HepG2 (cell line): ENCODE measurements around the gene SASH1. TPM values are rescaled to one million over a fixed set of nuclear protein-coding genes. Genes with fewer than 3 reads are reported as not detected.
A peak's percentile ranks its signal among the peaks of the same experiment; 100 is the strongest.

Experiments
- ADNP ChIP-seq: sonication (generic); formaldehyde crosslinking; IDR thresholded peaks from 2 replicates; pipeline ENCODE4 v1.4.0; 2020; ENCODE audit warnings: missing genetic modification reagents
- ARNT2 ChIP-seq: sonication (generic); formaldehyde crosslinking; IDR thresholded peaks from 2 replicates; pipeline ENCODE4 v1.8.0; 2022; ENCODE audit warnings: mild to moderate bottlenecking, low read depth, missing genetic modification reagents, moderate library complexity
- CEBPB ChIP-seq: IDR thresholded peaks from 2 replicates; pipeline ENCODE4 v1.6.1; 2011; ENCODE audit warnings: low read depth, low read length, improper control_type of control experiment, borderline replicate concordance
- EED ChIP-seq: sonication (generic); formaldehyde crosslinking; IDR thresholded peaks from 2 replicates; pipeline ENCODE4 v1.5.0; 2020; ENCODE audit warnings: mild to moderate bottlenecking, missing genetic modification reagents
- FOSL1 ChIP-seq: sonication (generic); formaldehyde crosslinking; IDR thresholded peaks from 2 replicates; pipeline ENCODE4 v1.9.0; 2021; ENCODE audit warnings: missing genetic modification reagents, borderline replicate concordance
- HNF4G ChIP-seq, 2 experiments: sonication (generic) in 1 of 2; formaldehyde crosslinking in 1 of 2; IDR thresholded peaks; 2 replicates each; pipeline versions ENCODE4 v1.4.0 to v1.6.1; 2011 to 2020; ENCODE audit warnings: borderline replicate concordance in 2 of 2, low read depth in 2 of 2, mild to moderate bottlenecking in 2 of 2, low read length in 1 of 2, missing genetic modification reagents in 1 of 2, moderate library complexity in 1 of 2
- HOXA7 ChIP-seq: sonication (generic); formaldehyde crosslinking; IDR thresholded peaks from 2 replicates; pipeline ENCODE4 v1.8.1; 2022; ENCODE audit warnings: mild to moderate bottlenecking, missing genetic modification reagents, moderate library complexity
- KLF15 ChIP-seq: sonication (generic); formaldehyde crosslinking; IDR thresholded peaks from 2 replicates; pipeline ENCODE4 v1.8.1; 2023; ENCODE audit warnings: borderline replicate concordance, mild to moderate bottlenecking, inconsistent platforms, missing genetic modification reagents, mixed read lengths
- SMAD1 ChIP-seq: sonication (generic); formaldehyde crosslinking; IDR thresholded peaks from 2 replicates; pipeline ENCODE4 v1.4.0; 2020; ENCODE audit warnings: missing genetic modification reagents, low read depth, mild to moderate bottlenecking, borderline replicate concordance
- SMC3 ChIP-seq: IDR thresholded peaks from 2 replicates; pipeline ENCODE4 v1.6.1; 2011; ENCODE audit warnings: low read length, improper control_type of control experiment
- TARDBP ChIP-seq: sonication (generic); formaldehyde crosslinking; IDR thresholded peaks from 2 replicates; pipeline ENCODE4 v1.8.0; 2022; ENCODE audit warnings: mild to moderate bottlenecking, missing genetic modification reagents
- ZBTB7B ChIP-seq: sonication (generic); formaldehyde crosslinking; IDR thresholded peaks from 2 replicates; pipeline ENCODE4 v1.4.0; 2020; ENCODE audit warnings: missing genetic modification reagents
- ZNF547 ChIP-seq: sonication (generic); formaldehyde crosslinking; IDR thresholded peaks from 2 replicates; pipeline ENCODE4 v1.5.1; 2020; ENCODE audit warnings: mild to moderate bottlenecking, missing genetic modification reagents
- ZNF709 ChIP-seq: sonication (generic); formaldehyde crosslinking; IDR thresholded peaks from 2 replicates; pipeline ENCODE4 v1.5.0; 2020; ENCODE audit warnings: mild to moderate bottlenecking, missing genetic modification reagents
- ZNF878 ChIP-seq: sonication (generic); formaldehyde crosslinking; IDR thresholded peaks from 2 replicates; pipeline ENCODE4 v1.8.1; 2023; ENCODE audit warnings: mild to moderate bottlenecking, missing genetic modification reagents, moderate library complexity
- polyA plus RNA-seq, 8 experiments: library from polyadenylated mRNA; depleted of rRNA in 3 of 8; stranded (reverse) in 7 of 8; unstranded in 1 of 8; fragments of >200 nt; fragmentation: Illumina TruSeq in 4 of 8; extraction: Trizol in 4 of 8; gene quantifications; 2 replicates each; pipeline versions ENCODE4 v1.2.1 to v1.2.3, GENCODE V29; 2011 to 2016; ENCODE audit warnings: low read depth in 4 of 8, missing spikeins in 1 of 8, mixed read lengths in 1 of 8; ENCODE audit not compliant: insufficient read depth in 1 of 8
- total RNA-seq, 5 experiments: library from RNA; depleted of rRNA; stranded (reverse); fragments of >200 nt; fragmentation: Illumina TruSeq; extraction: Trizol; gene quantifications; 2 replicates each; pipeline ENCODE4 v1.2.3, GENCODE V29; 2016; ENCODE audit warnings: low read depth in 1 of 5
- TF ChIP-seq, protein P1 (sequence below): fragments of 450-650 bp; IDR thresholded peaks from 2 replicates; pipeline ENCODE4 v1.6.1; 2016
- TF ChIP-seq, protein P2 (sequence below): sonication (generic); formaldehyde crosslinking; IDR thresholded peaks from 2 replicates; pipeline ENCODE4 v1.4.0; 2020; ENCODE audit warnings: missing genetic modification reagents, low read depth, mild to moderate bottlenecking, borderline replicate concordance
- TF ChIP-seq, protein P3 (sequence below): sonication (generic); formaldehyde crosslinking; IDR thresholded peaks from 2 replicates; pipeline ENCODE4 v1.9.0; 2022; ENCODE audit warnings: missing genetic modification reagents, mild to moderate bottlenecking, borderline replicate concordance
- TF ChIP-seq, protein P4 (sequence below): sonication (generic); formaldehyde crosslinking; IDR thresholded peaks from 2 replicates; pipeline ENCODE4 v1.4.0; 2020; ENCODE audit warnings: mild to moderate bottlenecking, missing genetic modification reagents
- TF ChIP-seq, protein P5 (sequence below): sonication (generic); formaldehyde crosslinking; IDR thresholded peaks from 2 replicates; pipeline ENCODE4 v1.5.0; 2020; ENCODE audit warnings: mild to moderate bottlenecking, missing genetic modification reagents, borderline replicate concordance

Gene SASH1
- total and polyA plus RNA-seq, 2 of the 13 experiments (the other 11 are each of a cell fraction or from before 2014, with no cell fraction given), result 7.5 to 8.2 TPM

DNA sequence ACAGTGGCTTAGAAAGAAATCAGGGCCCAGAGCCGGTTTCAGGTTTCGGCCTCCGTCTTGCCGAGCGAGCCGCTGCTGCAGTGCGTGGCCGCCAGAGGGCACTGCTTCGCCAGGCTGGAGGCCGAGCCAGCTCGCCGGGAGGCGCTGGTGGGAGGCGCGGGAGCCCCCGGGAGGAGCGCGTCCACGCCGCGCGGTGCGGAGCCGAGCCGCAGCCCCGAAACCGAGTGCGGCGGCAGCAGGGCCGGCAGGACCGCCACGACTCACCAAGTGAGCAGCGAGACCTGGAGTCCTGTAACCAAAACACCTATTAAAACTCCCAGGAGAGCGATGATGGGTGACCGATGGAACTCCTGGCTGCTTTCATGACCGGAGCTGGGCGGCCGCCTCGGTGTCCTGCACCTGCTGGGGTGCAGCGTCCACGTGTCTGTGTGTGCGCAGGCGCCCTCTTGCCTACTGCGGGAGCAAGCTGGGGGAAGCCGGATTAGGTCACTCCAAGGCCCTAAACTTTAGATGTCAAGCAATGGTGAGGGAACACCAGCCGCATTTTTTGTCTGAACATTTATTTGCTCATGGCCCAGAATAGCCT lies 217.3 kb downstream of the SASH1 start (continued):
- TF ChIP-seq SMAD1, result 0 out of 2 replicates have a peak, but pooled peaks have one; percentile 26
- TF ChIP-seq CEBPB, result no peak
- TF ChIP-seq, protein P1, sequence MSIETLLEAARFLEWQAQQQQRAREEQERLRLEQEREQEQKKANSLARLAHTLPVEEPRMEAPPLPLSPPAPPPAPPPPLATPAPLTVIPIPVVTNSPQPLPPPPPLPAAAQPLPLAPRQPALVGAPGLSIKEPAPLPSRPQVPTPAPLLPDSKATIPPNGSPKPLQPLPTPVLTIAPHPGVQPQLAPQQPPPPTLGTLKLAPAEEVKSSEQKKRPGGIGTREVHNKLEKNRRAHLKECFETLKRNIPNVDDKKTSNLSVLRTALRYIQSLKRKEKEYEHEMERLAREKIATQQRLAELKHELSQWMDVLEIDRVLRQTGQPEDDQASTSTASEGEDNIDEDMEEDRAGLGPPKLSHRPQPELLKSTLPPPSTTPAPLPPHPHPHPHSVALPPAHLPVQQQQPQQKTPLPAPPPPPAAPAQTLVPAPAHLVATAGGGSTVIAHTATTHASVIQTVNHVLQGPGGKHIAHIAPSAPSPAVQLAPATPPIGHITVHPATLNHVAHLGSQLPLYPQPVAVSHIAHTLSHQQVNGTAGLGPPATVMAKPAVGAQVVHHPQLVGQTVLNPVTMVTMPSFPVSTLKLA, result peak; percentile 69
- TF ChIP-seq, protein P2, sequence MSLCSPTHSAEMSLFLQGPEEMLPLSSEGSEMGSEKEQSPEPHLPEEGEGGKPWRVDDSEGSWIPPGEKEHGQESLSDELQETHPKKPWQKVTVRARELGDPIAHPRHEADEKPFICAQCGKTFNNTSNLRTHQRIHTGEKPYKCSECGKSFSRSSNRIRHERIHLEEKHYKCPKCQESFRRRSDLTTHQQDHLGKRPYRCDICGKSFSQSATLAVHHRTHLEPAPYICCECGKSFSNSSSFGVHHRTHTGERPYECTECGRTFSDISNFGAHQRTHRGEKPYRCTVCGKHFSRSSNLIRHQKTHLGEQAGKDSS (CRISPR knock-in tag), result peak; percentile 57; the same call in 1 of the 2 replicates
- TF ChIP-seq TARDBP (CRISPR knock-in tag), result 0 out of 2 replicates have a peak, but pooled peaks have one; percentile 43
- TF ChIP-seq EED, result peak; percentile 33; the same call in 1 of the 2 replicates
- TF ChIP-seq, protein P3, sequence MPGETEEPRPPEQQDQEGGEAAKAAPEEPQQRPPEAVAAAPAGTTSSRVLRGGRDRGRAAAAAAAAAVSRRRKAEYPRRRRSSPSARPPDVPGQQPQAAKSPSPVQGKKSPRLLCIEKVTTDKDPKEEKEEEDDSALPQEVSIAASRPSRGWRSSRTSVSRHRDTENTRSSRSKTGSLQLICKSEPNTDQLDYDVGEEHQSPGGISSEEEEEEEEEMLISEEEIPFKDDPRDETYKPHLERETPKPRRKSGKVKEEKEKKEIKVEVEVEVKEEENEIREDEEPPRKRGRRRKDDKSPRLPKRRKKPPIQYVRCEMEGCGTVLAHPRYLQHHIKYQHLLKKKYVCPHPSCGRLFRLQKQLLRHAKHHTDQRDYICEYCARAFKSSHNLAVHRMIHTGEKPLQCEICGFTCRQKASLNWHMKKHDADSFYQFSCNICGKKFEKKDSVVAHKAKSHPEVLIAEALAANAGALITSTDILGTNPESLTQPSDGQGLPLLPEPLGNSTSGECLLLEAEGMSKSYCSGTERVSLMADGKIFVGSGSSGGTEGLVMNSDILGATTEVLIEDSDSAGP (CRISPR knock-in tag), result peak; percentile 82
- TF ChIP-seq HOXA7, result no peak
- peak; percentile 64; the same call in 1 of the 2 replicates for TF ChIP-seq ZNF709 (CRISPR knock-in tag)
- TF ChIP-seq ADNP, result no peak
- TF ChIP-seq, protein P4, sequence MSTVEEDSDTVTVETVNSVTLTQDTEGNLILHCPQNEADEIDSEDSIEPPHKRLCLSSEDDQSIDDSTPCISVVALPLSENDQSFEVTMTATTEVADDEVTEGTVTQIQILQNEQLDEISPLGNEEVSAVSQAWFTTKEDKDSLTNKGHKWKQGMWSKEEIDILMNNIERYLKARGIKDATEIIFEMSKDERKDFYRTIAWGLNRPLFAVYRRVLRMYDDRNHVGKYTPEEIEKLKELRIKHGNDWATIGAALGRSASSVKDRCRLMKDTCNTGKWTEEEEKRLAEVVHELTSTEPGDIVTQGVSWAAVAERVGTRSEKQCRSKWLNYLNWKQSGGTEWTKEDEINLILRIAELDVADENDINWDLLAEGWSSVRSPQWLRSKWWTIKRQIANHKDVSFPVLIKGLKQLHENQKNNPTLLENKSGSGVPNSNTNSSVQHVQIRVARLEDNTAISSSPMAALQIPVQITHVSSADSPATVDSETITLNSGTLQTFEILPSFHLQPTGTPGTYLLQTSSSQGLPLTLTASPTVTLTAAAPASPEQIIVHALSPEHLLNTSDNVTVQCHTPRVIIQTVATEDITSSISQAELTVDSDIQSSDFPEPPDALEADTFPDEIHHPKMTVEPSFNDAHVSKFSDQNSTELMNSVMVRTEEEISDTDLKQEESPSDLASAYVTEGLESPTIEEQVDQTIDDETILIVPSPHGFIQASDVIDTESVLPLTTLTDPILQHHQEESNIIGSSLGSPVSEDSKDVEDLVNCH, result no peak
- no peak for TF ChIP-seq ZNF878
- peak; percentile 34; the same call in 1 of the 2 replicates for TF ChIP-seq ZBTB7B
- TF ChIP-seq, protein P5, sequence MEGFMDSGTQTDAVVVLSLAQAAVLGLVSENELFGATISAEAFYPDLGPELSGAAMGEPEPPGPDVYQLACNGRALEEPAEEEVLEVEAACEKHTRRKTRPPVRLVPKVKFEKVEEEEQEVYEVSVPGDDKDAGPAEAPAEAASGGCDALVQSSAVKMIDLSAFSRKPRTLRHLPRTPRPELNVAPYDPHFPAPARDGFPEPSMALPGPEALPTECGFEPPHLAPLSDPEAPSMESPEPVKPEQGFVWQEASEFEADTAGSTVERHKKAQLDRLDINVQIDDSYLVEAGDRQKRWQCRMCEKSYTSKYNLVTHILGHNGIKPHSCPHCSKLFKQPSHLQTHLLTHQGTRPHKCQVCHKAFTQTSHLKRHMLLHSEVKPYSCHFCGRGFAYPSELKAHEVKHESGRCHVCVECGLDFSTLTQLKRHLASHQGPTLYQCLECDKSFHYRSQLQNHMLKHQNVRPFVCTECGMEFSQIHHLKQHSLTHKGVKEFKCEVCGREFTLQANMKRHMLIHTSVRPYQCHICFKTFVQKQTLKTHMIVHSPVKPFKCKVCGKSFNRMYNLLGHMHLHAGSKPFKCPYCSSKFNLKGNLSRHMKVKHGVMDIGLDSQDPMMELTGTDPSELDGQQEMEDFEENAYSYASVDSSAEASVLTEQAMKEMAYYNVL, result 0 out of 2 replicates have a peak, but pooled peaks have one; percentile 44
- TF ChIP-seq ARNT2, result peak; percentile 64
- TF ChIP-seq KLF15 (CRISPR knock-in tag), result no peak
- peak; percentile 18; the same call in 1 of the 2 replicates for TF ChIP-seq SMC3
- TF ChIP-seq FOSL1 (CRISPR knock-in tag), result no peak
- TF ChIP-seq ZNF547, result peak; percentile 95
- TF ChIP-seq HNF4G (IDR thresholded peaks at IDR 0.05; ENCODE audit: borderline replicate concordance, low read depth, low read length), result no peak
- TF ChIP-seq HNF4G (CRISPR knock-in tag; IDR thresholded peaks at IDR 0.05; ENCODE audit: borderline replicate concordance, low read depth), result no peak
